ENCODE measurements around the gene NISCH.

NISCH gene

DNA sequence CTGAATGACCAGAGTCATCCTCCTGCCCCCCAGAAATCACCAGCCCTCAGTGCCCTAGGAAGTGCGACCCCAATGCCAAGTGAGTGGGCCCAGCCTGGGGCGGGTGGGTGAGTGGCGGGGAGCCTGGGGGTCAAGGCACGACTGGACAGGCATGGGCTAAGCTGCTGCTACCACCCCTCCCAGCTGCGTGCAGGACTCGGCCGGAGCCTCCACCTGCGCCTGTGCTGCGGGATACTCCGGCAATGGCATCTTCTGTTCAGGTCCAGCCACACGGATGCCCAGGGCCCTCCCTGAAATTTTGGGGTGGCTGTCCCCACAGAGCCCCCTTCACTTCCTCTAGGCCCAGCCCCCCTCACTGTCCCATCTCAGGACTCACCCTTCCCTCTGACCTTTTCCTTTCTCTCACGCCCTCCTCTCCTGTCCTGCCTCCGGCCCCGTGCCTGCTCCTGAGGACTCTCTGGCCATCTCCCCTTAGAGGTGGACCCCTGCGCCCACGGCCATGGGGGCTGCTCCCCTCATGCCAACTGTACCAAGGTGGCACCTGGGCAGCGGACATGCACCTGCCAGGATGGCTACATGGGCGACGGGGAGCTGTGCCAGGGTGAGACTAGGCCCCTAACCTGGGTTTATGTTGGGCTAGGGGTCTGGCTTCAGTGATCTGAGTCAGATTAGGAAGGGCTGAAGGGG, 61.2 kb downstream of the NISCH start:
- peaks cover 0 to 100% (median 88%) of the 10 kb centered on the region in 11 experiments; a peak in 14 of 22 replicates for H3K36me3 ChIP-seq
- peak overlapping the region in 2 of 11 experiments; percentile 20 to 58; a peak in 1 of 22 replicates for H3K27ac ChIP-seq
- no peaks in the 10 kb centered on the region for H3K27me3 ChIP-seq
- TF ChIP-seq Cebpa-rat (IDR thresholded peaks at IDR 0.05), result no peak
- peaks cover 0 to 100% (median 75%) of the 10 kb centered on the region in 11 experiments; a peak in 11 of 22 replicates for H4K20me1 ChIP-seq
- no peak overlapping the region for H3K4me3 ChIP-seq
- peaks cover 0 to 34% (median 0%) of the 10 kb centered on the region in 10 experiments; a peak in 2 of 20 replicates for H3K4me1 ChIP-seq
- no peak overlapping the region for H3K4me2 ChIP-seq
- peak overlapping the region in 2 of 11 experiments; percentile 20 to 62; a peak in 2 of 22 replicates for H3K9ac ChIP-seq
- no peaks in the 10 kb centered on the region for H3K9me3 ChIP-seq (replicated peaks in 1 of 11)

DNA sequence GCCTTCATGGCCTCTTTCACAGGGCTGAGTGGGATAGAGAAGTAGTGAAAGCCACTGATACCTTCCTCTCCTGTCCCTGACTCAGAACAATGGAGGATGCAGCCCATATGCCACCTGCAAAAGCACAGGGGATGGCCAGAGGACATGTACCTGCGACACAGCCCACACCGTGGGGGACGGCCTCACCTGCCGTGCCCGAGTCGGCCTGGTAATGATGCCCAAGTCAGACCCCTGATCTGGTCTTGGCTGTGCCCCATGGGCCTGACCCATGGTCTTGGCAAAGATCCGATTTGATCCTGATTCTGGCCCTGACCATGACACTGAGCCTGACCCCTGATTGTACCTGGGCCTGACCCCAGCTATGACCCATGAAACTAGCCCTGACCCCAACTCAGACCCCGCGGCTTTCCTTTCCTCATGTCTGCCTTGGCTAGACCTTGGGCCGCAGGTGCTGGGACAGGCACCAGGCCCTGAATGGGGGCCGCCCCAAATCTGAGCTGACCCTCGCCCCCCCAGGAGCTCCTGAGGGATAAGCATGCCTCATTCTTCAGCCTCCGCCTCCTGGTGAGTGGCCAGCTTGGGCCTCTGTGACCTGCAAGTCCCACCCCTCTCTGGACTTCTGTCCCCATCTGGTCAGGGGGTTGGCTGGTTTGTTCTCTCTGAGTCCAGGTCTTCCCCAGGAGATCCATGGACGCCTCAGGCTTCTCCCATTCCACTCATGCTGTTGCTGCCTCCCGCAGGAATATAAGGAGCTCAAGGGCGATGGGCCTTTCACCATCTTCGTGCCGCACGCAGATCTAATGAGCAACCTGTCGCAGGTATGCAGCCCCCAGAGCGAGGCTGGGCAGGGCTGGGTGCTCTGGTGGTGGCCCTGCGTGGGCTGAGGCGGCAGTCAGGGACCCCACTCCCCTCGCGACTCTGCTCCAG, 62.7 kb downstream of the NISCH start:
- peaks cover 0 to 100% (median 89%) of the 10 kb centered on the region in 11 experiments; a peak in 17 of 22 replicates for H3K36me3 ChIP-seq
- H3K9me3 ChIP-seq (replicated peaks in 1 of 11), result no peaks in the 10 kb centered on the region
- H3K9ac ChIP-seq, result peak overlapping the region in 2 of 11 experiments; percentile 10 to 62; a peak in 2 of 22 replicates
- H3K27ac ChIP-seq, result no peak overlapping the region; a peak in 1 of 22 replicates
- H3K4me2 ChIP-seq, result no peak overlapping the region
- H3K4me3 ChIP-seq, result no peak overlapping the region
- H3K27me3 ChIP-seq, result no peaks in the 10 kb centered on the region
- peaks cover 0 to 100% (median 76%) of the 10 kb centered on the region in 11 experiments; a peak in 13 of 22 replicates for H4K20me1 ChIP-seq
- TF ChIP-seq Cebpa-rat (IDR thresholded peaks at IDR 0.05), result no peak
- H3K4me1 ChIP-seq, result peaks cover 0 to 23% (median 0%) of the 10 kb centered on the region in 10 experiments; a peak in 3 of 20 replicates

DNA sequence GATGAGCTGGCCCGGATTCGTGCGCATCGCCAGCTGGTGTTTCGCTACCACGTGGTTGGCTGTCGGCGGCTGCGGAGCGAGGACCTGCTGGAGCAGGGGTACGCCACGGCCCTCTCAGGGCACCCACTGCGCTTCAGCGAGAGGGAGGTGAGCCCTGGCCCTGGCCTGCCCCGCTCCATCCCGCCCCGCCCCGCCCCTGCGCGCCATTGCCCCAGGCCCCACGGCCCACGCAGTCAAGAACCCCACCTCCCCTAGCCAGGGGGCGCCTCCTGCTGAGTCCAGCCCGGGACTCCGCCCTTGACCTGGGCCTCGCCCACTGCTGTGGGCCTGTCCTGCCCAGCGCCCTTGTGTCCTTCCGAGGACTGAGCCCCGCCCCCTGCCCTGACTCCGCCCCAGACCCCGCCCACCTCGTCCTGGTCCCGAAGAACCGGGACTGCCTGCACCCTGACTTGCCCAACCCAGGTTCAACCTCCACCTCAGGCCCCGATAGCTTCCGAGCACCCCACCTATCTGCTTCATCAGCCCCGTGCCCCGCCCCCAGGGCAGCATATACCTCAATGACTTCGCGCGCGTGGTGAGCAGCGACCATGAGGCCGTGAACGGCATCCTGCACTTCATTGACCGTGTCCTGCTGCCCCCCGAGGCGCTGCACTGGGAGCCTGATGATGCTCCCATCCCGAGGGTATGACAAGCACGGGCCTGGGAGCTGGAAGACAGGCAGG, 63.5 kb downstream of the NISCH start:
- Histone ChIP-seq H3K4me2 (no peak overlapping the region), H3K9ac (0 out of 22 replicates have a peak overlapping the region, but pooled peaks of 1 of the 11 experiments have one; percentile 10), H4K20me1 (peaks cover 0 to 100% (median 77%) of the 10 kb centered on the region in 11 experiments; a peak in 16 of 22 replicates), H3K4me3 (no peak overlapping the region), H3K9me3 (replicated peaks in 1 of 11) (no peaks in the 10 kb centered on the region), H3K27ac (no peak overlapping the region), H3K4me1 (peaks cover 0 to 15% (median 0%) of the 10 kb centered on the region in 10 experiments; a peak in 3 of 20 replicates), H3K27me3 (no peaks in the 10 kb centered on the region), H3K36me3 (peaks cover 7 to 100% (median 89%) of the 10 kb centered on the region in 11 experiments; a peak in 21 of 22 replicates)
- no peak for TF ChIP-seq Cebpa-rat (IDR thresholded peaks at IDR 0.05)

DNA sequence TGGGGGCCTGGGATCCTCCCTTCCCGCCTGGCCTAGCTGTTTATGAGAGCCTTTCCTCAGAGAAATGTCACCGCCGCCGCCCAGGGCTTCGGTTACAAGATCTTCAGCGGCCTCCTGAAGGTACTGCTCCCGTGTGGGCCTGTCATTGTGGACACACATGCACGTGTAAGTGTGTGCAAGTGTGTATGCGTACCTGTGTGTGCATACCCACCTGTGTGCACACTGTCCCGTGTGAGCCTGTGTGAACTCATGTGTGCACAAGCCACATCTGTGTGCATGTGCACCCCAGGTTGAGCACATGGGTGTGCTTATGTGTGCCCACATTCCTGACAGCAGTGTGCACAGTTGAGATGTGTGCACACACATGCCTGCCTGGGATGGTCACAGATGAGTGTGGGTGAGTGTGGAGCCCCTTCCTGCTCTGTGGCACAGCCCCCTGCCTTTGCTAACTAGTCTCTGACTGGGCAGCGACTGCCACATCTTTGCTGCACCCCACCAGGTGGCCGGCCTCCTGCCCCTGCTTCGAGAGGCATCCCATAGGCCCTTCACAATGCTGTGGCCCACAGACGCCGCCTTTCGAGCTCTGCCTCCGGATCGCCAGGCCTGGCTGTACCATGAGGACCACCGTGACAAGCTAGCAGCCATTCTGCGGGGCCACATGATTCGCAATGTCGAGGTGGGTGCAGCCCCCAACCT, 64.2 kb downstream of the NISCH start:
- Histone ChIP-seq H3K4me2 (no peak overlapping the region), H3K27ac (no peak overlapping the region), H3K27me3 (no peaks in the 10 kb centered on the region), H4K20me1 (peaks cover 0 to 100% (median 77%) of the 10 kb centered on the region in 11 experiments; a peak in 18 of 22 replicates), H3K4me3 (no peak overlapping the region), H3K9ac (no peak overlapping the region), H3K36me3 (peaks cover 14 to 100% (median 89%) of the 10 kb centered on the region in 11 experiments), H3K4me1 (peaks cover 0 to 14% (median 0%) of the 10 kb centered on the region in 10 experiments; a peak in 3 of 20 replicates), H3K9me3 (replicated peaks in 1 of 11) (no peaks in the 10 kb centered on the region)
- TF ChIP-seq Cebpa-rat (IDR thresholded peaks at IDR 0.05), result no peak

DNA sequence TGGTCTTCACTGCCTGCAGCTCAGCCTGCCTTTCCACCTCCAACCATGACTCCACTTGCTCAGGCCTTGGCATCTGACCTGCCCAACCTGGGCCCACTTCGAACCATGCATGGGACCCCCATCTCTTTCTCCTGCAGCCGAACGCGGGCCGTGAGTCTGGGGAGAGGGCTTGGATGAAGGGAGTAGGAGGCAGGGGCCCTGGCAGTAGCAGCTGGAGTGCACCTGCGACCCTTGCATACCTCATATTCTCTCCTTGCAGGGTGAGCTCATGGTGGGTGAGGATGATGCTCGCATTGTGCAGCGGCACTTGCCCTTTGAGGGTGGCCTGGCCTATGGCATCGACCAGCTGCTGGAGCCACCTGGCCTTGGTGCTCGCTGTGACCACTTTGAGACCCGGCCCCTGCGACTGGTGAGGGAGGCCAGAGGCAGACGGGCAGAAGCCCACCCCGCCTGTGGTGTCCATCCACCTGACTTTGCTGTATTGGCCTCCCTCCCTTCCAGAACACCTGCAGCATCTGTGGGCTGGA, 64.8 kb downstream of the NISCH start:
- no peak overlapping the region for H3K4me3 ChIP-seq
- peaks cover 19 to 100% (median 87%) of the 10 kb centered on the region in 11 experiments for H3K36me3 ChIP-seq
- peaks cover 0 to 14% (median 0%) of the 10 kb centered on the region in 10 experiments; a peak in 3 of 20 replicates for H3K4me1 ChIP-seq
- H3K27ac ChIP-seq, result no peak overlapping the region
- no peaks in the 10 kb centered on the region for H3K9me3 ChIP-seq (replicated peaks in 1 of 11)
- H3K9ac ChIP-seq, result no peak overlapping the region
- H3K4me2 ChIP-seq, result no peak overlapping the region
- H4K20me1 ChIP-seq, result peaks cover 0 to 100% (median 75%) of the 10 kb centered on the region in 11 experiments; a peak in 20 of 22 replicates
- no peaks in the 10 kb centered on the region for H3K27me3 ChIP-seq
- no peak for TF ChIP-seq Cebpa-rat (IDR thresholded peaks at IDR 0.05)

DNA sequence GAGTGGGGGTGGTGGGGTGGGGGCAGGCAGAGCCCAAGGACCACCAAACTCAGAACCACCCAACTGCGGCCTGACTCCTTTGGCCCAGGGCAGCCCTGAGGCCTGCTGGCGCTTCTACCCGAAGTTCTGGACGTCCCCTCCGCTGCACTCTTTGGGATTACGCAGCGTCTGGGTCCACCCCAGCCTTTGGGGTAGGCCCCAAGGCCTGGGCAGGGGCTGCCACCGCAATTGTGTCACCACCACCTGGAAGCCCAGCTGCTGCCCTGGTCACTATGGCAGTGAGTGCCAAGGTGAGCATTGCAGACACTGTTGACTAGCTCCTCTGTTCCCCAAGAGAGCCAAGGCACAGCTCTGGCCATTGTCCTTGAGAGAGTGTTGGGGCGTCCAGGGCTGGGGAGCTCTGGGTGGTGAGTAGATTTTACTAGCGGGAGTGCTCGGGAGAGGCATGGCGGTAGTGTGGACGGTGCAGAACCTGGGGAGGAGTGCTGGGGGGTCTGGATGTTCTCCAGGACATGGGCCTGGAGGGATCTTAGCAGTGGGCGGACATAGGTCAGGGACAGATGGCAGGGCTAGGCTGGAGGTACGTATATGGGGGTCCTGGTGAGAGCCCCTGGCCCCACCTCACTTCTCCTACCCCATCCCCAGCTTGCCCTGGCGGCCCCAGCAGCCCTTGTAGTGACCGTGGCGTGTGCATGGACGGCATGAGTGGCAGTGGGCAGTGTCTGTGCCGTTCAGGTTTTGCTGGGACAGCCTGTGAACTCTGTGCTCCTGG, 65.5 kb downstream of the NISCH start:
- H3K4me1 ChIP-seq, result peaks cover 0 to 14% (median 0%) of the 10 kb centered on the region in 10 experiments; a peak in 2 of 20 replicates
- no peak overlapping the region for H3K4me2 ChIP-seq
- H3K27ac ChIP-seq, result no peak overlapping the region
- H3K36me3 ChIP-seq, result peaks cover 26 to 100% (median 87%) of the 10 kb centered on the region in 11 experiments
- no peaks in the 10 kb centered on the region for H3K27me3 ChIP-seq
- H3K9me3 ChIP-seq (replicated peaks in 1 of 11), result no peaks in the 10 kb centered on the region
- H3K4me3 ChIP-seq, result no peak overlapping the region
- peaks cover 0 to 100% (median 75%) of the 10 kb centered on the region in 11 experiments; a peak in 20 of 22 replicates for H4K20me1 ChIP-seq
- TF ChIP-seq Cebpa-rat (IDR thresholded peaks at IDR 0.05), result no peak
- no peak overlapping the region for H3K9ac ChIP-seq

DNA sequence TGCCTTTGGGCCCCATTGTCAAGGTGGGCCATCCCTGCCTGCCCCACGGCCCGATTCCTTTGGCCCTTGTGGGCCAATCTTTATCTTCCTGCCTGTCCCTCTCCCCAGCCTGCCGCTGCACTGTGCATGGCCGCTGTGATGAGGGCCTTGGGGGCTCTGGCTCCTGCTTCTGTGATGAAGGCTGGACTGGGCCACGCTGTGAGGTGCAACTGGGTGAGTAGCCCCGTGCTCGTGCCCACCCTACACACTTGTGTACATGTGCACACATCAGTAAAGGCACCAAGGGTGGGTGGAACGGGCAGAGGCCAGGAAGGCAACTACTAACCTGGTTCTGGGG, 66.1 kb downstream of the NISCH start:
- Histone ChIP-seq H3K27ac (no peak overlapping the region), H4K20me1 (peaks cover 0 to 100% (median 80%) of the 10 kb centered on the region in 11 experiments; a peak in 20 of 22 replicates), H3K9ac (no peak overlapping the region), H3K4me1 (peaks cover 0 to 16% (median 0%) of the 10 kb centered on the region in 10 experiments; a peak in 1 of 20 replicates), H3K36me3 (peaks cover 32 to 100% (median 89%) of the 10 kb centered on the region in 11 experiments), H3K4me3 (no peak overlapping the region), H3K4me2 (no peak overlapping the region), H3K9me3 (replicated peaks in 1 of 11) (no peaks in the 10 kb centered on the region), H3K27me3 (no peaks in the 10 kb centered on the region)
- TF ChIP-seq Cebpa-rat (IDR thresholded peaks at IDR 0.05), result no peak
